IMR-90 (cell line): ENCODE measurements around the gene ABAT. TPM values are rescaled to one million over a fixed set of nuclear protein-coding genes. Genes with fewer than 3 reads are reported as not detected.
"Not testable (repeated sequence)": the region's sequence is repeated elsewhere in the genome, so short reads cannot be mapped to it uniquely, and the experiment has no call there.

ENCODE experiments used
- ATAC-seq: fragments of 200-7000 bp; cut with Tn5 transposase; 2 replicates; pipeline ENCODE4 v1.9.1; 2020; ENCODE audit warnings: low read depth, mild to moderate bottlenecking, moderate library complexity
- BruUV-seq: library from RNA; stranded (reverse); fragments of 400-500 nt; replicated peaks from 2 replicates; lab custom pipeline; 2021; lab: Mats Ljungman, UMichigan
- CTCF ChIA-PET: fragments of 300-600 bp; formaldehyde crosslinking; extraction: SDS; loops from one replicate; lab custom pipeline; 2021; ENCODE audit warnings: antibody characterized with exemption; lab: Yijun Ruan, JAX
- POLR2A ChIA-PET: fragments of 300-600 bp; sonication (Branson Sonifier 250); formaldehyde crosslinking; loops from one replicate; lab custom pipeline; 2022; ENCODE audit warnings: antibody characterized with exemption; ENCODE audit not compliant: unreplicated experiment; lab: Charles Lee
- DNase-seq: peaks from one replicate; pipeline ENCODE4 v3.0.0; 2013
- H2AFZ ChIP-seq: replicated peaks from 2 replicates; pipeline ENCODE3; 2013; ENCODE audit warnings: low read length, mild to moderate bottlenecking; ENCODE audit not compliant: poor library complexity
- H2AK5ac ChIP-seq: 2 replicates; pipeline ENCODE4 v1.6.1; 2013; ENCODE audit warnings: low read depth, low read length, inconsistent platforms
- H2AK9ac ChIP-seq: replicated peaks from 2 replicates; pipeline ENCODE3; 2013; ENCODE audit warnings: mild to moderate bottlenecking, low read depth, low read length, moderate library complexity; ENCODE audit not compliant: poor library complexity
- H2BK120ac ChIP-seq: 2 replicates; pipeline ENCODE4 v1.6.1; 2013; ENCODE audit warnings: low read depth, low read length, inconsistent platforms
- H2BK15ac ChIP-seq: 3 replicates; pipeline ENCODE4 v1.6.1; 2013; ENCODE audit warnings: low read depth, low read length, inconsistent platforms
- H2BK20ac ChIP-seq: 2 replicates; pipeline ENCODE4 v1.6.1; 2013; ENCODE audit warnings: low read depth, mild to moderate bottlenecking, inconsistent platforms, low read length, moderate library complexity
- H2BK5ac ChIP-seq: 2 replicates; pipeline ENCODE4 v1.6.1; 2013; ENCODE audit warnings: mild to moderate bottlenecking, low read depth, low read length, inconsistent platforms; ENCODE audit not compliant: poor library complexity, severe bottlenecking
- H3K14ac ChIP-seq: replicated peaks from 2 replicates; pipeline ENCODE4 v1.6.1; 2013; ENCODE audit warnings: low read depth, low read length, inconsistent platforms
- H3K18ac ChIP-seq: 2 replicates; pipeline ENCODE4 v1.6.1; 2013; ENCODE audit warnings: low read depth, low read length, control low read depth
- H3K23ac ChIP-seq: 2 replicates; pipeline ENCODE4 v1.6.1; 2013; ENCODE audit warnings: low read depth, low read length, inconsistent platforms
- H3K27ac ChIP-seq: 2 replicates; pipeline ENCODE4 v1.5.1; 2013; ENCODE audit warnings: mild to moderate bottlenecking, control low read depth, low read length; ENCODE audit not compliant: insufficient read depth
- H3K27me3 ChIP-seq: 2 replicates; pipeline ENCODE4 v1.6.1; 2013; ENCODE audit warnings: low read length; ENCODE audit not compliant: control insufficient read depth, insufficient read depth
- H3K36me3 ChIP-seq: 2 replicates; pipeline ENCODE4 v1.6.1; 2013; ENCODE audit warnings: low read length, mixed read lengths; ENCODE audit not compliant: control insufficient read depth, insufficient read depth
- H3K4ac ChIP-seq: 2 replicates; pipeline ENCODE4 v1.6.1; 2013; ENCODE audit warnings: low read depth, low read length, inconsistent platforms
- H3K4me1 ChIP-seq: 2 replicates; pipeline ENCODE4 v1.6.1; 2013; ENCODE audit warnings: low read length, mixed read lengths; ENCODE audit not compliant: control insufficient read depth, insufficient read depth
- H3K4me2 ChIP-seq: 2 replicates; pipeline ENCODE4 v1.6.1; 2013; ENCODE audit warnings: low read depth, mild to moderate bottlenecking, control low read depth, low read length, moderate library complexity
- H3K4me3 ChIP-seq: 2 replicates; pipeline ENCODE4 v1.5.1; 2013; ENCODE audit warnings: low read depth, mild to moderate bottlenecking, control low read depth, low read length, moderate library complexity; ENCODE audit not compliant: insufficient read depth
- H3K56ac ChIP-seq: 2 replicates; pipeline ENCODE4 v1.6.1; 2013; ENCODE audit warnings: low read length, inconsistent platforms; ENCODE audit not compliant: insufficient read depth; ENCODE audit errors: extremely low read depth
- H3K79me1 ChIP-seq, 2 experiments: 2 replicates each; pipeline ENCODE4 v1.6.1; 2013; ENCODE audit warnings: low read length in 2 of 2, inconsistent platforms in 1 of 2, low read depth in 1 of 2
- H3K9ac ChIP-seq: 2 replicates; pipeline ENCODE4 v1.6.1; 2013; ENCODE audit warnings: low read depth, low read length, control low read depth
- H3K9me1 ChIP-seq: 2 replicates; pipeline ENCODE4 v1.6.1; 2013; ENCODE audit warnings: low read length, inconsistent platforms; ENCODE audit not compliant: insufficient read depth
- H3K9me3 ChIP-seq: 2 replicates; pipeline ENCODE4 v1.6.1; 2013; ENCODE audit warnings: low read length; ENCODE audit not compliant: control insufficient read depth, insufficient read depth
- H4K20me1 ChIP-seq: 2 replicates; pipeline ENCODE4 v1.6.1; 2013; ENCODE audit warnings: low read length, inconsistent platforms; ENCODE audit not compliant: insufficient read depth
- H4K5ac ChIP-seq: 2 replicates; pipeline ENCODE4 v1.6.1; 2013; ENCODE audit warnings: mild to moderate bottlenecking, low read depth, low read length, control low read depth
- H4K8ac ChIP-seq, 2 experiments: 2 replicates each; pipeline ENCODE4 v1.6.1; 2013; ENCODE audit warnings: low read depth in 2 of 2, low read length in 2 of 2, control low read depth in 1 of 2, inconsistent platforms in 1 of 2
- H4K91ac ChIP-seq: 2 replicates; pipeline ENCODE4 v1.6.1; 2013; ENCODE audit warnings: low read depth, low read length, inconsistent platforms; ENCODE audit not compliant: insufficient read depth
- BHLHE40 ChIP-seq: fragments of 150-350 bp; IDR thresholded peaks from 2 replicates; pipeline ENCODE4 v1.6.1; 2016; ENCODE audit warnings: mild to moderate bottlenecking, low read depth, low read length
- FOS ChIP-seq: fragments of 150-350 bp; IDR thresholded peaks from 2 replicates; pipeline ENCODE4 v1.6.1; 2016; ENCODE audit warnings: low read depth, low read length
- MAFK ChIP-seq: IDR thresholded peaks from 2 replicates; pipeline ENCODE4 v1.6.1; 2012; ENCODE audit warnings: low read depth, low read length, improper control_type of control experiment
- MAZ ChIP-seq: IDR thresholded peaks from 2 replicates; pipeline ENCODE4 v1.6.1; 2012; ENCODE audit warnings: low read depth, mild to moderate bottlenecking, low read length, improper control_type of control experiment, moderate library complexity, borderline replicate concordance
- MXI1 ChIP-seq: IDR thresholded peaks from 2 replicates; pipeline ENCODE4 v1.6.1; 2012; ENCODE audit warnings: low read depth, mild to moderate bottlenecking, low read length, moderate library complexity, borderline replicate concordance
- NFE2L2 ChIP-seq: fragments of 150-350 bp; IDR thresholded peaks from 2 replicates; pipeline ENCODE4 v1.6.1; 2016; ENCODE audit warnings: low read depth, mild to moderate bottlenecking, low read length
- RAD21 ChIP-seq: IDR thresholded peaks from 2 replicates; pipeline ENCODE4 v1.6.1; 2012; ENCODE audit warnings: low read length, improper control_type of control experiment
- RCOR1 ChIP-seq: IDR thresholded peaks from 2 replicates; pipeline ENCODE4 v1.6.1; 2012; ENCODE audit warnings: mild to moderate bottlenecking, low read length, improper control_type of control experiment; ENCODE audit not compliant: insufficient replicate concordance
- SMC3 ChIP-seq: fragments of 150-350 bp; IDR thresholded peaks from 2 replicates; pipeline ENCODE4 v1.6.1; 2016; ENCODE audit warnings: low read depth, mild to moderate bottlenecking, antibody characterized with exemption, low read length, moderate library complexity
- WGBS, 2 experiments: methylation state at CpG; one replicate each; pipeline versions ENCODE4 v1.1.5 to v1.1.7; 2013; ENCODE audit warnings: missing lambda C conversion rate in 2 of 2; ENCODE audit not compliant: insufficient read length in 1 of 2; ENCODE audit errors: extremely low coverage in 2 of 2; 5-methylcytosine and 5-hydroxymethylcytosine counted together
- dilution Hi-C: fragments of 300-500 bp; cut with HindIII; formaldehyde crosslinking; loops from one replicate; pipeline ENCODE4 v1.14.3; 2018; ENCODE audit warnings: low sequenced_read_pairs; ENCODE audit not compliant: unreplicated experiment
- in situ Hi-C: fragments of 300-500 bp; cut with MboI; formaldehyde crosslinking; loops from 3 replicates; pipeline ENCODE4 v1.14.3; 2019; ENCODE audit warnings: low sequenced_read_pairs, inconsistent platforms, mixed read lengths
- intact Hi-C: fragments of 100-400 bp; cut with micrococcal nuclease; formaldehyde crosslinking; loops from 2 replicates; pipeline ENCODE4 v1.10.0; 2022
- polyA plus RNA-seq, 3 experiments: library from polyadenylated mRNA; depleted of rRNA; stranded (reverse); fragments of >200 nt; gene quantifications; 2 replicates each; pipeline ENCODE4 v1.2.3, GENCODE V29; 2012; ENCODE audit warnings: low replicate concordance in 1 of 3
- total RNA-seq: library from RNA; depleted of rRNA; stranded (reverse); fragments of >200 nt; gene quantifications from 2 replicates; pipeline ENCODE4 v1.2.3, GENCODE V29; 2012

The ABAT gene
- total and polyA plus RNA-seq, 2 of the 4 experiments (the other 2 are of a cell fraction) = 4.5 to 6.9 TPM

DNA sequence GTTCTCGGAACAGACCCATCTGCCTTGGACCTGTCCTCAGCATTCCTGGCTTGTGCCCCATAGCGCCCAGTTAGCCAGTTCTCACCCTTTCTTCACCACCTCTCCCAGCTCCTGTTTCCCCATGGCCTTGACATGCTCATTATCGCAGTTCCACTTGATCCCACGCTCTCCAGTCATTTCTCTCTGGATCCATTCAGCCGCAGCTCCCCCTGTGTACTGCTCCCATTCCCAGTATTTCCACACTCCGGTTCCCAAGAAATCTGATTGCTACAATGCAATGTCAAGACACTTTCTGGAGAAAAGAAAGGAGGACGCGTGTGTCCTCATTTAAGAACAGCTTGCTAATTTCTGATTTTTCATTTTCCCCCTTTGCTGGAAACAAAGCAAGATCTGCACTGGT lies 67.7 kb downstream of the ABAT start:
- no peak overlapping the region for H3K9ac ChIP-seq
- in situ Hi-C loops = no loop called here
- DNase-seq (no peak), ATAC-seq (no peak)
- no peak overlapping the region for H2AFZ ChIP-seq
- H4K91ac ChIP-seq = no peak overlapping the region
- no peaks in the 10 kb centered on the region; the same call in 1 of the 2 replicates for H3K36me3 ChIP-seq
- no peak overlapping the region for H4K5ac ChIP-seq
- dilution Hi-C loops = no loop called here
- CTCF ChIA-PET = no interaction called here
- TF ChIP-seq RAD21 (no peak), RCOR1 (no peak), NFE2L2 (no peak), SMC3 (no peak), FOS (no peak), MAZ (no peak), MAFK (no peak), MXI1 (no peak), BHLHE40 (no peak)
- no peaks in the 10 kb centered on the region; the same call in 1 of the 2 replicates for H3K27me3 ChIP-seq
- H2AK5ac ChIP-seq = no peak overlapping the region
- no peak overlapping the region for H2BK20ac ChIP-seq
- H3K23ac ChIP-seq = no peak overlapping the region
- H2BK5ac ChIP-seq = no peak overlapping the region
- H3K9me3 ChIP-seq = no peaks in the 10 kb centered on the region
- no peak overlapping the region for H2BK120ac ChIP-seq
- POLR2A ChIA-PET = no interaction called here
- H3K56ac ChIP-seq = no peak overlapping the region
- intact Hi-C loops = no loop called here
- H3K4me3 ChIP-seq = no peak overlapping the region
- no peak overlapping the region for H2AK9ac ChIP-seq
- no TSS peak for BruUV-seq
- no peaks in the 10 kb centered on the region for H3K4me1 ChIP-seq
- no peak overlapping the region for H3K14ac ChIP-seq
- H3K79me1 ChIP-seq = no peaks in the 10 kb centered on the region
- H4K20me1 ChIP-seq = no peaks in the 10 kb centered on the region
- no peak overlapping the region for H3K18ac ChIP-seq
- H3K9me1 ChIP-seq = no peaks in the 10 kb centered on the region
- H2BK15ac ChIP-seq = no peak overlapping the region
- WGBS, 2 experiments = no CpG with 5 or more reads among the region's 8 CpGs
- H3K4me2 ChIP-seq = no peak overlapping the region
- no peak overlapping the region for H4K8ac ChIP-seq
- no peak overlapping the region for H3K27ac ChIP-seq
- H3K4ac ChIP-seq = no peak overlapping the region

DNA sequence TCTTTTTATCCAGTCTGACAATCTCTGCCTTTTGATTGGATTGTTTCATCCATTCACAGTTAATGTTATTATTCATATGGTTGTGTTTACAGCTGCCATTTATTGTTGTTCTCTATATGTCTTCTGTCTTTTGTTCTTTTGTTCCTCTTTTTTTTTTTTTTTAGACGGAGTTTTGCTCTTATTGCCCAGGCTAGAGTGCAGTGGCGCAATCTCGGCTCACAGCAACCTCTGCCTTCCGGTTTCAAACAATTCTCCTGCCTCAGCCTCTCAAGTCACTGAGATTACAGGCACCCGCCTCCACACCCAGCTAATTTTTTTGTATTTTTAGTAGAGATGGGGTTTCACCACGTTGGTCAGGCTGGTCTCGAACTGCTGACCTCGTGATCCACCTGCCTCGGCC lies 74.5 kb downstream of the ABAT start:
- ATAC-seq, H4K20me1 ChIP-seq, H2AK9ac ChIP-seq, BruUV-seq, H3K27me3 ChIP-seq, H2BK5ac ChIP-seq, H3K36me3 ChIP-seq, dilution Hi-C loops, H3K4me3 ChIP-seq, H3K23ac ChIP-seq, in situ Hi-C loops, H2BK15ac ChIP-seq, H4K8ac ChIP-seq, H3K4me1 ChIP-seq, H3K9ac ChIP-seq, H2AK5ac ChIP-seq, POLR2A ChIA-PET, H2BK120ac ChIP-seq, H3K79me1 ChIP-seq, H2AFZ ChIP-seq, intact Hi-C loops, H2BK20ac ChIP-seq, H3K27ac ChIP-seq, DNase-seq, H4K91ac ChIP-seq, H3K9me3 ChIP-seq, H4K5ac ChIP-seq, CTCF ChIA-PET, H3K4ac ChIP-seq, H3K4me2 ChIP-seq, H3K14ac ChIP-seq, H3K56ac ChIP-seq, H3K18ac ChIP-seq: not testable (repeated sequence)
- H3K9me1 ChIP-seq = peaks cover 12% of the 10 kb centered on the region; the same call in 1 of the 2 replicates
- 83% methylated on average over 3 of the region's 9 CpGs; no CpG with 5 or more reads in 1 of the 2 experiments for WGBS, 2 experiments
